ENCODE data around the gene TRIM48.
"Not testable (repeated sequence)": the region's sequence is repeated elsewhere in the genome, so short reads cannot be mapped to it uniquely, and the experiment has no call there.

Gene TRIM48, protein sequence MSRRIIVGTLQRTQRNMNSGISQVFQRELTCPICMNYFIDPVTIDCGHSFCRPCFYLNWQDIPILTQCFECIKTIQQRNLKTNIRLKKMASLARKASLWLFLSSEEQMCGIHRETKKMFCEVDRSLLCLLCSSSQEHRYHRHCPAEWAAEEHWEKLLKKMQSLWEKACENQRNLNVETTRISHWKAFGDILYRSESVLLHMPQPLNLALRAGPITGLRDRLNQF

DNA sequence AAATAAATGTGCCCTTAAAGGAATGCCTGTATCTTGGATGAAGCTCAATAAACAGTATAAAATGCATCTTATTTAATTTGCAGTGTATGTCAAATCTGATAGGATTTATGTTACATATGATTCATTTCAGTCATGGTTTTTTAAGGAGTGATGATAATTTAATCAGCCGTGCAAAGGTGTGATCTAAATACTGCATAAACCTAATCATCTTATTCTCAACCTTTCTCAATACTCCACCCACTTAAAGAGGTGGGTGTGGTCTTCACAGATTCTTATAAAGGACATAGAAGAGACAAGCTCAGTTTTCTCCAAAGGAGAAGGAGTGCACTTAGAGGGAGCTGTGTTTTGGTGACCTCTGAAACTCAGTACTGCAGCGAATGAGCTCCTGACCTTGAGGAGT lies at the start of gene TRIM48:
Gene TRIM48, plus strand, starts transcription at position 301 of the 400 bp plus-strand sequence. CDS start 113 bp downstream, outside the sequence.
- DNase-seq, result not testable (repeated sequence)

DNA sequence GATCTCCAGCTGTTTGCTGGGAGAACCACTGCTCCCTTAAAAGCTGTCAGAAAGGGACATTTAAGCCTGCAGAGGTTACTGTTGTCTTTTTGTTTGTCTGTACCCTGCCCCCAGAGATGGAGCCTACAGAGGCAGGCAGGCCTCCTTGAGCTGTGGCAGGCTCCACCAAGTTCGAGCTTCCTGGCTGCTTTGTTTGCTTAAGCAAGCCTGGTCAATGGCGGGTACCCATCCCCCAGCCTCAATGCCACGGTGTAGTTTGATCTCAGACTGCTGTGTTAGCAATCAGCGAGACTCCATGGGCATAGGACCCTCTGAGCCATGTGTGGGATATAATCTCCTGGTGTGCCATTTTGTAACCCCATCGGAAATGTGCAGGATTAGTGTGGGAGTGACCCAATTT lies 23.6 kb upstream of the TRIM48 start:
- DNase-seq, result not testable (repeated sequence)

DNA sequence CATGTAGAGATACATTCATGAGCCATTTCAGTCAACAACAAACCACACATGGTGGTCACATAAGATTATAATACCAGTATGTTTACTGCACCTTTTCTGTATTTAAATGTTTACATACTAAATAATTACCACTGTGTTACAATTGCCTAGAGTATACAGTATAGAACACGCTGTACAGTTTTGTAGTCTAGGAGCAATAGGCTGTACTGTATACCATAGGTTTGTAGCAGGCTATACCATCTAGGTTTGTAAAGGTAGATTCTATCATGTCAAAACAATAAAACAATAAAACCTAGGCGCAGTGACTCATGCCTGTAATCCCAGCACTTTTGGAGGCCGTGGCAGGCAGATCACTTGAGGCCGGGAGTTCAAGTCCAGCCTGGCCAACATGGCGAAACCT lies 1.1 kb downstream of the TRIM48 start:
- no peak for DNase-seq

Data from RPMI8226 (cell line).